ENCODE measurements around the gene PDCD1LG2. TPM values are rescaled to one million over a fixed set of nuclear protein-coding genes. Genes with fewer than 3 reads are reported as not detected.
A peak's percentile ranks its signal among the peaks of the same experiment; 100 is the strongest.
"Not testable (repeated sequence)": the region's sequence is repeated elsewhere in the genome, so short reads cannot be mapped to it uniquely, and the experiment has no call there.

Gene PDCD1LG2
- polyA plus RNA-seq, 1 experiment = 49.8 TPM

DNA sequence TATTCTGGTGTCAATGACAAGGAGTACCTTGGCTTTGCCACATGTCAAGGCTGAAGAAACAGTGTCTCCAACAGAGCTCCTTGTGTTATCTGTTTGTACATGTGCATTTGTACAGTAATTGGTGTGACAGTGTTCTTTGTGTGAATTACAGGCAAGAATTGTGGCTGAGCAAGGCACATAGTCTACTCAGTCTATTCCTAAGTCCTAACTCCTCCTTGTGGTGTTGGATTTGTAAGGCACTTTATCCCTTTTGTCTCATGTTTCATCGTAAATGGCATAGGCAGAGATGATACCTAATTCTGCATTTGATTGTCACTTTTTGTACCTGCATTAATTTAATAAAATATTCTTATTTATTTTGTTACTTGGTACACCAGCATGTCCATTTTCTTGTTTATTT lies 40.2 kb upstream of the PDCD1LG2 start:
- Histone ChIP-seq H3K4me3 (ENCODE audit: low read depth, low read length) (no peak overlapping the region), H3K27me3 (ENCODE audit: control insufficient read depth, insufficient read depth, low read length) (no peaks in the 10 kb centered on the region), H3K36me3 (ENCODE audit: control insufficient read depth, insufficient read depth, low read length) (peaks cover 1% of the 10 kb centered on the region)
- ChIA-PET CTCF (interaction anchor here (0.6 to 0.7 kb wide), 2 partner anchors 28 to 1833 kb away, joined by 3 read pairs; no protein-coding TSS in a partner anchor), POLR2A (no interaction called here)
- no peak for DNase-seq (ENCODE audit: low read depth)
- TF ChIP-seq, protein P1, sequence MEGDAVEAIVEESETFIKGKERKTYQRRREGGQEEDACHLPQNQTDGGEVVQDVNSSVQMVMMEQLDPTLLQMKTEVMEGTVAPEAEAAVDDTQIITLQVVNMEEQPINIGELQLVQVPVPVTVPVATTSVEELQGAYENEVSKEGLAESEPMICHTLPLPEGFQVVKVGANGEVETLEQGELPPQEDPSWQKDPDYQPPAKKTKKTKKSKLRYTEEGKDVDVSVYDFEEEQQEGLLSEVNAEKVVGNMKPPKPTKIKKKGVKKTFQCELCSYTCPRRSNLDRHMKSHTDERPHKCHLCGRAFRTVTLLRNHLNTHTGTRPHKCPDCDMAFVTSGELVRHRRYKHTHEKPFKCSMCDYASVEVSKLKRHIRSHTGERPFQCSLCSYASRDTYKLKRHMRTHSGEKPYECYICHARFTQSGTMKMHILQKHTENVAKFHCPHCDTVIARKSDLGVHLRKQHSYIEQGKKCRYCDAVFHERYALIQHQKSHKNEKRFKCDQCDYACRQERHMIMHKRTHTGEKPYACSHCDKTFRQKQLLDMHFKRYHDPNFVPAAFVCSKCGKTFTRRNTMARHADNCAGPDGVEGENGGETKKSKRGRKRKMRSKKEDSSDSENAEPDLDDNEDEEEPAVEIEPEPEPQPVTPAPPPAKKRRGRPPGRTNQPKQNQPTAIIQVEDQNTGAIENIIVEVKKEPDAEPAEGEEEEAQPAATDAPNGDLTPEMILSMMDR (IDR thresholded peaks at IDR 0.05; ENCODE audit: insufficient read depth, low read depth, low read length) = 0 out of 2 replicates have a peak, but pooled peaks have one; percentile 8

DNA sequence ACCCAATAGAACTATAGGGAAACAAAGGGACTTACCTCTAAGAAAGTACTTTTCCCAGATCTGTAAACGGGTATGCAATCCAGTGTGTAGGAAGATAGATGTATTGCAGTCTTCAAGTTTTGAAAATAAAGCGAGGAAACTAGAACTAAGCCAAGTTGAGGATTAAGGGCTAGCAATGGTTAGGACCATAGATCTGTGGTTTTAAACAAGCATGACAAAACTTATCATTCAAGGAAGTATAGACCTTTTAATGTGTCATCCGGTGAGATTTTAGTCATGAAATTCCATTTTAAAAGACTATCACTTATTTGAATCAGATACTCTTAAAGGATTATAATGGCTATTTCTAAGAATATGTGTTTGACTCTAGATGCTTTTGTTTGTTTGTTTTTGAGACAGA lies 39.5 kb upstream of the PDCD1LG2 start:
- TF ChIP-seq, protein P1 (IDR thresholded peaks at IDR 0.05; ENCODE audit: insufficient read depth, low read depth, low read length) = no peak
- no peak for DNase-seq (ENCODE audit: low read depth)
- CTCF ChIA-PET = no interaction called here
- no peak overlapping the region for H3K4me3 ChIP-seq (ENCODE audit: low read depth, low read length)
- POLR2A ChIA-PET = no interaction called here
- H3K36me3 ChIP-seq (ENCODE audit: control insufficient read depth, insufficient read depth, low read length) = no peaks in the 10 kb centered on the region; the same call in 1 of the 2 replicates
- no peaks in the 10 kb centered on the region for H3K27me3 ChIP-seq (ENCODE audit: control insufficient read depth, insufficient read depth, low read length)

GRCh38 chr9:5475611-5476010 lies 34.7 kb upstream of the PDCD1LG2 start:
- H3K36me3 ChIP-seq (ENCODE audit: control insufficient read depth, insufficient read depth, low read length); H3K27me3 ChIP-seq (ENCODE audit: control insufficient read depth, insufficient read depth, low read length); DNase-seq (ENCODE audit: low read depth); CTCF ChIA-PET; POLR2A ChIA-PET; H3K4me3 ChIP-seq (ENCODE audit: low read depth, low read length): not testable (repeated sequence)

DNA sequence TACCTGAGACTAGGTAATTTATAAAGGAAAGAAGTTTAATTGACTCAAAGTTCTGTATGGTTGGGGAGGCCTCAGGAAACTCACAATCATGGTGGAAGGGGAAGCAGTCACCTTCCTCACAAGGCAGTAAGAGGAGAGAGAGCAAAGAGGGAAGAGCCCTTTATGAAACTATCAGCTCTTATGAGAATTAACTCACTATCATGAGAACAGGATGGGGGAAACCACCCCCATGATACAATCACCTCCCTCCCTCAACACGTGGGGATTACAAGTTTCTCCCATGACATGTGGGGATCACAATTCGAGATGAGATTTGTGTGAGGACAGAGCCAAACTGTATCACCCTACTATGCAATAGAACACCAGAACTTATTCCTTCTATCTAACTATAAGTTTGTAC lies 32.1 kb upstream of the PDCD1LG2 start:
- Histone ChIP-seq H3K36me3 (ENCODE audit: control insufficient read depth, insufficient read depth, low read length) (no peaks in the 10 kb centered on the region), H3K27me3 (ENCODE audit: control insufficient read depth, insufficient read depth, low read length) (no peaks in the 10 kb centered on the region), H3K4me3 (ENCODE audit: low read depth, low read length) (no peak overlapping the region)
- TF ChIP-seq, protein P1 (IDR thresholded peaks at IDR 0.05; ENCODE audit: insufficient read depth, low read depth, low read length) = no peak
- DNase-seq (ENCODE audit: low read depth) = no peak
- ChIA-PET POLR2A (no interaction called here), CTCF (no interaction called here)

DNA sequence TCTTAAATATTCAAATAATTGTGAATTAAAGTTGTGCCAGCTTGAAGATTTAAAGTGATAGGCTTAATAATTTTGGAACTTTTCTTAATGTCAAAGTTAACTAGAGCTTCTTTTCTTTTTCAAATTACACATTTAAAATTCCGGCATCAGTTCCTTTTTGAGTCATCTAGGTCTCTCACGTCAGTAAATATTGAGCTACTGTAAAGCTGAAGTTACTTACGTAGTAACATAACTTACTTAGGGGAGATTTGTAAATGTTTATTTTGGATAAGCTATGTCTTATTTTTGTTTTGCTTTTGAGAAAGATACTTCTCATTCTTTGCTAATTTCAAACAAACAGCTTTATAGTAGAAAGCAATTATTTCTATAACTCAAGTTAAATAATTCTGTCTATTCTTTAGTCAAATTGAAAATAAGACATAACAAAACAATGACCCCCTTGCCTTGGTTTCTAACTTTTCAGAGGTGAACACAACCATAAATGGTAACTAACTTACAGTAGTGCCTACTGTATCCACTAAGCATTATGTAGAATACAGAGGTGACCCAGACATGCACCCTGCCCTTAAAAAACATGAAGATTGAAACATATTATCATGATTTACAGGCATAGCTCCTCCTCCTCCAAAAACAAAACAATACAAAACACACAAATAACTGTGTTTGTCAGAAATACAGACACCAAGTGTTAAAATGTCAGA lies 30.2 kb upstream of the PDCD1LG2 start:
- Histone ChIP-seq H3K36me3 (ENCODE audit: control insufficient read depth, insufficient read depth, low read length) (no peaks in the 10 kb centered on the region), H3K27me3 (ENCODE audit: control insufficient read depth, insufficient read depth, low read length) (no peaks in the 10 kb centered on the region), H3K4me3 (ENCODE audit: low read depth, low read length) (no peak overlapping the region)
- TF ChIP-seq, protein P1 (IDR thresholded peaks at IDR 0.05; ENCODE audit: insufficient read depth, low read depth, low read length) = no peak
- DNase-seq (ENCODE audit: low read depth) = no peak
- ChIA-PET POLR2A (no interaction called here), CTCF (interaction anchor here (0.9 kb wide), 1 partner anchor 13 kb away, joined by 3 read pairs; no protein-coding TSS in a partner anchor)

DNA sequence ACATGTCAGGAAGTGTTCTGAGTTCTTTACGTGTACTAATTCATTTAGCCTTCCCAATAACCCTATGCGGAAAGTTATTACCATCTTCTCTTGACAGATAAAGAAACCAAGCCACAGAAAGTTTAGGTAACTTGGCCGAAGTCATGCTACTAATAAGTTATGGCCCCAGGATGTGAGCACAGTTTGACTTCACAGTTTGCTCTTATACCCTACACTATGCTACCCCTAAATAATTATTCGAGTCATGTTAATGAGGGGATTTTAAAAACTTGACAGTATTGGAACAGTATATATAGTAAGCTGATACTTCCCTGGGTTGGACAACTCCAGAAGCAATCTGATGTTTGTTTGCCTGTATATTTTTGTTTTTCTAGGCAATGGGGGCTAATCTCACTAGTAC lies 29.4 kb upstream of the PDCD1LG2 start:
- POLR2A ChIA-PET = no interaction called here

More for the DNA sequence above, 29.4 kb upstream of the PDCD1LG2 start:
- Histone ChIP-seq H3K4me3 (ENCODE audit: low read depth, low read length) (no peak overlapping the region), H3K27me3 (ENCODE audit: control insufficient read depth, insufficient read depth, low read length) (no peaks in the 10 kb centered on the region), H3K36me3 (ENCODE audit: control insufficient read depth, insufficient read depth, low read length) (no peaks in the 10 kb centered on the region)
- TF ChIP-seq, protein P1 (IDR thresholded peaks at IDR 0.05; ENCODE audit: insufficient read depth, low read depth, low read length) = no peak
- DNase-seq (ENCODE audit: low read depth) = no peak
- CTCF ChIA-PET = interaction anchor here (0.9 kb wide), 1 partner anchor 12 kb away, joined by 3 read pairs; no protein-coding TSS in a partner anchor

All from BJ (cell line).